ENCODE measurements around the gene KCNMA1.

KCNMA1 gene

GRCh38 chr10:77287647-77288120, 349.9 kb downstream of the KCNMA1 start:
- no peak for DNase-seq

GRCh38 chr10:77286531-77287508, 350.8 kb downstream of the KCNMA1 start:
- DNase-seq, result no peak

GRCh38 chr10:77285529-77286182, 352.0 kb downstream of the KCNMA1 start:
- DNase-seq, result no peak

- DNase-seq, result no peak
Observed at GRCh38 chr10:77284797-77285196, 352.8 kb downstream of the KCNMA1 start.

- no peak for DNase-seq
Observed at GRCh38 chr10:77283326-77283725, 354.3 kb downstream of the KCNMA1 start.

- no peak for DNase-seq
Observed at GRCh38 chr10:77282163-77282562, 355.4 kb downstream of the KCNMA1 start.

- no peak for DNase-seq
Observed at GRCh38 chr10:77281719-77282118, 355.9 kb downstream of the KCNMA1 start.

GRCh38 chr10:77279207-77279606, 358.4 kb downstream of the KCNMA1 start:
- DNase-seq, result no peak

GRCh38 chr10:77274046-77274795, 363.4 kb downstream of the KCNMA1 start:
- DNase-seq, result no peak

GRCh38 chr10:77269163-77269562, 368.4 kb downstream of the KCNMA1 start:
- no peak for DNase-seq

- no peak for DNase-seq
Observed at GRCh38 chr10:77268721-77269120, 368.9 kb downstream of the KCNMA1 start.

GRCh38 chr10:77267703-77268675, 369.6 kb downstream of the KCNMA1 start:
- DNase-seq, result no peak

- no peak for DNase-seq
Observed at GRCh38 chr10:77266242-77266641, 371.4 kb downstream of the KCNMA1 start.

- DNase-seq, result no peak
Observed at GRCh38 chr10:77264527-77264926, 373.1 kb downstream of the KCNMA1 start.

GRCh38 chr10:77264107-77264506, 373.5 kb downstream of the KCNMA1 start:
- no peak for DNase-seq

GRCh38 chr10:77263700-77264099, 373.9 kb downstream of the KCNMA1 start:
- DNase-seq, result no peak

GRCh38 chr10:77261146-77261545, 376.5 kb downstream of the KCNMA1 start:
- no peak for DNase-seq

GRCh38 chr10:77259171-77259874, 378.3 kb downstream of the KCNMA1 start:
- DNase-seq, result no peak

- DNase-seq, result no peak
Observed at GRCh38 chr10:77256346-77256745, 381.3 kb downstream of the KCNMA1 start.

- no peak for DNase-seq
Observed at GRCh38 chr10:77253556-77254064, 384.0 kb downstream of the KCNMA1 start.

- no peak for DNase-seq
Observed at GRCh38 chr10:77253147-77253545, 384.5 kb downstream of the KCNMA1 start.
